ENCODE data around the gene TNS1. TPM values are rescaled to one million over a fixed set of nuclear protein-coding genes. Genes with fewer than 3 reads are reported as not detected.
A peak's percentile ranks its signal among the peaks of the same experiment; 100 is the strongest.
"Not testable (repeated sequence)": the region's sequence is repeated elsewhere in the genome, so short reads cannot be mapped to it uniquely, and the experiment has no call there.

TNS1 gene
- total RNA-seq, 2 donors from 2014 or later: 27.8 to 149 TPM

DNA sequence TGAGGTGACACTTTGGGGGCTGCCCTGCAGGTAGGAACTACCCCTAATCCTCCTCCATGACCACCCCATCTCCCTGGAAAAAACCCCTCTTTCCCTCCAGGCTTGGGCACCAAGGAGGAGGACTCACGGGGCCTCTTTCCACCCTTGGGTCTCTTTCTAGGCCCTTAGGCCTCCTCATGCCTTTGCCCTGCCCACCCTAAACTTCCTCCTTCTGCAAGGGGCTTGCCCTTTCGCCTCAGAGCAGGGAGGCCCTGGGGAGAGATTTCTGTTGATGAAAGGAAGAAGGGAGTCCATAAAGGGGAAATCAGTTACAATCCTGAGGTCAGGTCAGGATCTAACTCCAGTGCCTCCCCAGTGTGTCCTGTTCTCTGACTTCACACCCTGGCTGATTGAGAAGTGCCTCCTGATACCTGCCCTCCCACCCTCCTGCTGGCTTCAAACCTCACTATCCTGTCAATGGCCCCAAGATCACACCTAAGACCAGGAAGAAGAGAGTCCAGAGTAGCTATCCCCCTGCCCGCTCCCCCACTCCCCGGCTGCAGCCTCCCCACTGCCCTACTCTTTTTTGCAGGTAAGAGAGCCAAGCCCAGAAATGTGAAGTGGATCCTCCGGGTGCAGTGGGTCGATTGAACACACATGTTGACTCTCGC, 16.7 kb upstream of the TNS1 start:
- no peak for ATAC-seq
- intact Hi-C loops (cut with DNase I, micrococcal nuclease): no loop called here
- no peak for DNase-seq

GRCh38 chr2:218018842-218019125, 16.0 kb upstream of the TNS1 start:
- ATAC-seq; DNase-seq; intact Hi-C loops (cut with DNase I, micrococcal nuclease): not testable (repeated sequence)

GRCh38 chr2:218017211-218018053, 14.6 kb upstream of the TNS1 start:
- DNase-seq: no peak
- no peak for ATAC-seq
- intact Hi-C loops (cut with DNase I, micrococcal nuclease): no loop called here

DNA sequence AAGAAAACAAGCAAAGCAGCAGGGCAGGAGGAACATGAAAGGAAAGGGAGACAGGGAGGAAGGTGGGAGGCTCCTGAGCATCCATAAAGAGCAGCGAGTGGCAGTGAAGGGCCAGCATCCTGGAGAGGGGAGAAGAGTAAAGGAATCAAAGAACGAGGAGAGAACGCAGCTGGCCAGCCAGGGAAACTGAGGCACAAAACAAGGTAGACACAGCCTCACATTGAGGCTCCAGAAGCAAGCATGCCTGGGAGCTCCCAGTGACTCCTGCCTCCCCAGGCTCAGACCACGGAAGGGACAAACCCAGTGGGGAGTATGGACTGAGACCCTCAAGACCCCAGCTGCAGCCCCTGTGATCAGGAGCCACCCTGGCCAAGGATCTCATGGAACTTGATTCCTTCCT, 14.0 kb upstream of the TNS1 start:
- intact Hi-C loops (cut with DNase I, micrococcal nuclease): no loop called here
- DNase-seq (no peak), ATAC-seq (no peak)

GRCh38 chr2:218015586-218016521, 13.1 kb upstream of the TNS1 start:
- ATAC-seq (no peak), DNase-seq (no peak)
- intact Hi-C loops (cut with DNase I, micrococcal nuclease): no loop called here

GRCh38 chr2:218014706-218015585, 12.2 kb upstream of the TNS1 start:
- intact Hi-C loops (cut with DNase I, micrococcal nuclease): no loop called here
- ATAC-seq (no peak), DNase-seq (no peak)

DNA sequence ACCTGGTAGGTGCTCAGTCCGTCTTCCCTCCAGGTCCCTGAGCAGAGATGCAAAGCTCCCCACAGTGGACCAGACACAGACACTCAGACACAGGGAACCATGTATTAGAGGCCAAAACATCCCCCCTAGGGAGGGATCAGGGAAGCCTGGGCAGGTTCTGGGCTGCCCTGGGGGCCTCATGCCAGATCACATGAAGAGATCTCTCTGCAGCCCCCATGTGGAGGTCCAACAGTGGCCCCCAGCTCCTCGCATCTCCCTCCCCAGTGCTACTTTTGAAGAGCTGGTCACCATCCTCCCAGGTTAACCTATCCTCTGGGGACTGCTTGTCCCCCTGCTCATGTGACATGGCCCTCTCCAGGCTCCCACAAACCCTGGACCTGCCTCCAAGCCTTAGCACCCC, 10.5 kb upstream of the TNS1 start:
- intact Hi-C loops (cut with DNase I, micrococcal nuclease): no loop called here
- DNase-seq (no peak), ATAC-seq (no peak)

- ATAC-seq (peak; percentile 42), DNase-seq (no peak)
- intact Hi-C loops (cut with DNase I, micrococcal nuclease): no loop called here
These were observed 9.5 kb upstream of the TNS1 start for GRCh38 chr2:218012284-218012683.

- no peak for ATAC-seq
- no peak for DNase-seq
- intact Hi-C loops (cut with DNase I, micrococcal nuclease): no loop called here
These were observed 8.9 kb upstream of the TNS1 start for GRCh38 chr2:218011653-218012040.

DNA sequence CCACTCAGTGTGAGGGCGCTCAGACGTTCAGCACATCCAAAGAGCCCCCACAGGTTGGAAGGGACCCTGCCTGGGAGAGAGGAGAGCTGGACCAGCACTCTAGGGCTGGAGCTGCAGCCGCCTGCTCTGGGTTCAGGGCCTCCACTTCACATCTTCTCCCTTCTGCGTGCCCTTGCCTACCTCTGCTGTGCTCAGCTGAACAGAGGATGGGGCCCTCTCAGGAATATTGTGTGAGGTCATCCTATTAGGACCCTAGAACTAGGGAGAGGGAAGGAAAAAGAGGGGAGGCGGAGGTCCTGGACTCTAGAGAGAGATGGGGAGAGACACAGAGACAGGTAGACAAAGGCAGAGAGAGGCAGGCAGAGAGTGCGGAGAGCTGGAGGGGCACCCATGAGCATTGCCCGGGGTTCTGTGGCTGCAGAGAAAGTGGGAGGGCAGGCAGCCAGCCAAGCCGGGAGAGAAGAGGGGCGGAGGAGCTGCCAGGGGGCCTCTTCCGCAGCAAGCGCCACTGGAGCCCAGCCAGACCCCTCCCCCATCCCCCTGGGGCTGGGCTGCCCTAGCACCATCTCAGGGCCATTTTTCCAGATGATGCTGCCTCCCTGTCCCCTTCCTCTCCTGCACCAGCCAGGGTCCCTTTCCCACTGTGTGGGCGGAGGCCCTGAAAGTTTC, 8.3 kb upstream of the TNS1 start:
- intact Hi-C loops (cut with DNase I, micrococcal nuclease): no loop called here
- DNase-seq: no peak
- ATAC-seq: no peak

DNA sequence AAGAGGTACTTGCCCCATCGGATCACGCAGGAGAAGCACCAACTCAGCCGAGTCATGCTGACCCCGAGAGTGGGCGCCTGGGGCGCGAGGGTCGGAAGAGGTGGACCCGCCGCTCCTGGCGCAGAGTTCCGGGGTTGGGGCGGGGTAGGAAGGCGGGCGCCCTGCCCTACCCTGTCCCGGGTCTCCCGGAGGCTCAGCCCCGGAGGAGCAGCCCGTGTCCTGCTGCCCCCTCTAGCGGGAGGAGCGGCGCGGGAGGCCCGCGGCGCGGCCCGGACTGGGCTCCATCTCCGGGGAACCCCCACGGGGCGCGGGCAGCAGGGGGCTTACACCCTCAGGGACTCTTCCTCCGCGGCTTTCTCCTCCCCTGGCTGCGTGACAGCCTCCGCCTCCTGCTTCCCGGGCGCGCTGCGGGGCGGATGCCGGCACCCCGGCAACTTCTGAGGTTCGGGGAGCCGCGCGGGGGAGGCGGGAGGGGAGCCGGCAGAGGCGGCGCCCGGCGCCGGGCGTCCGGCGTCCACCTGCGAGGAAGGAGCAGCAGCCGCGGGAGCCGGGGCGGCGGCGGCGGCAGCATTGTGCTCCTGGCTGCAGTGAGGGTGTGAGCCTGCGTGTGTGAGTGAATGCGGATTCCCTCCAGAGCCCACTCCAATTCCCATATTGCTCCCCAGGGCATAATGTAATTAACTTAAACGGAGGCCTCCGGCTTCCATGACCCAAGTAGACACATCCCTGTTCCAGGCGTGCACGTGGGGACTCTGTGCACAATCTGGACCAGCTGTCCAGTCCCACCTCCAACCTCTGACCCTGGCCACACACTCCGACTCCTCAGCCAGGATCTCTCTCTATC, 7.6 kb upstream of the TNS1 start:
- DNase-seq (peak in 1 of 2 donors; percentile 49), ATAC-seq (peak; percentile 72)
- intact Hi-C loops (cut with DNase I, micrococcal nuclease): no loop called here

- DNase-seq (no peak), ATAC-seq (no peak)
- intact Hi-C loops (cut with DNase I, micrococcal nuclease): no loop called here
These were observed 7.0 kb upstream of the TNS1 start for GRCh38 chr2:218009765-218010139.

GRCh38 chr2:218009231-218009630, 6.4 kb upstream of the TNS1 start:
- intact Hi-C loops (cut with DNase I, micrococcal nuclease): no loop called here
- ATAC-seq: no peak

DNA sequence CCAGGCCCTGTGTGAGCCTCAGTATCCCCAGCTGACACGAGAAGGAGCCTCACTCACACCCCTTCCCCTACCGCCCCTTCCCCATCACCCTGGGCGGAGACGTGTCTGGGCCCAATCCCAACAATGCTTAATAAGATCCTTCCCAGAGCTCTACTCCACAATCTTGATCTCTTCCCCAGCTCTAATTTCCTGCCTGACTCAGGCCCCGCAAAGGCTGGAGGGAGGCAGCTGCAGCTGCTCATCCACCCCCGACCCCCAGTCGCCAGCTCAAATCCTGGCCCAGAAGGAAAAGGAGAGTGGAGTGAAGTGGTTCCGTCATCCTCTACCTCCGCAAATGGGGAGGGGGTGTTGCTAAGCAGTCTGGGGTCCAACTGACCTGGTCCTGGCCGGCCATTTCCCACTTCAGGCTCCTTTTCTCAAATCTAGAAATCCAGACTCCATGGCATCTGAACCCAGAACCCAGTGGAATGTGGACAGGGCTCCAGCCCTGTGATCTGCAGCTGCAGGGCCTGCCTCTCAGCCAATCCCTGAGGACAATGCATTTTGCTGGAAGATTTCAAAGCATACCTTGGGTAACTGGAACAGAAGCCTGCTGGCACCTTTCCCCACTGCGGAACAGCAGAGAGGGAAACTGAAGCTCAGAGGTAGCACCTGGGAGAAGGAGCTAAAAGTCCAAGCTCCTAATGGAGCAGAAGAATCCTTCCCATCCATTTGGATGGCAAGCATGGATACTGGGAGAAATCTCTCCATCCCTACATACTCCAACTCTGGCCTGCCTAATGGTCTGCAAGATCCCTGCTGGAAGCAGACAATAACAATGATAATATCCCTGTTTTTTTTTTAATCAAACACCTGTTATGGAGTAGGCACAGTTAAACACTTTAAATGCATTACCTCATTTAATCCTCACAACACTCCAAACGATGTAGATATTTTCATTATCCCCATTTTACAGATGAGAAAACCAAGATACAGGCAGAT, 5.6 kb upstream of the TNS1 start:
- DNase-seq: no peak
- no peak for ATAC-seq
- intact Hi-C loops (cut with DNase I, micrococcal nuclease): no loop called here

More at GRCh38 chr2:218009231-218009630, 6.4 kb upstream of the TNS1 start:
- DNase-seq: no peak

GRCh38 chr2:218006741-218007140, 3.9 kb upstream of the TNS1 start:
- ATAC-seq (no peak), DNase-seq (no peak)
- intact Hi-C loops (cut with DNase I, micrococcal nuclease): no loop called here

- DNase-seq: no peak
- intact Hi-C loops (cut with DNase I, micrococcal nuclease): no loop called here
- ATAC-seq: no peak
These were observed 2.7 kb upstream of the TNS1 start for GRCh38 chr2:218005486-218005885.
